ENCODE results near the gene ARHGAP27. TPM values are rescaled to one million over a fixed set of nuclear protein-coding genes. Genes with fewer than 3 reads are reported as not detected.

ARHGAP27 gene
- total and polyA plus RNA-seq, 2 of the 13 experiments (the other 11 are each of a cell fraction or from before 2014, with no cell fraction given): 15.5 to 18.9 TPM

DNA sequence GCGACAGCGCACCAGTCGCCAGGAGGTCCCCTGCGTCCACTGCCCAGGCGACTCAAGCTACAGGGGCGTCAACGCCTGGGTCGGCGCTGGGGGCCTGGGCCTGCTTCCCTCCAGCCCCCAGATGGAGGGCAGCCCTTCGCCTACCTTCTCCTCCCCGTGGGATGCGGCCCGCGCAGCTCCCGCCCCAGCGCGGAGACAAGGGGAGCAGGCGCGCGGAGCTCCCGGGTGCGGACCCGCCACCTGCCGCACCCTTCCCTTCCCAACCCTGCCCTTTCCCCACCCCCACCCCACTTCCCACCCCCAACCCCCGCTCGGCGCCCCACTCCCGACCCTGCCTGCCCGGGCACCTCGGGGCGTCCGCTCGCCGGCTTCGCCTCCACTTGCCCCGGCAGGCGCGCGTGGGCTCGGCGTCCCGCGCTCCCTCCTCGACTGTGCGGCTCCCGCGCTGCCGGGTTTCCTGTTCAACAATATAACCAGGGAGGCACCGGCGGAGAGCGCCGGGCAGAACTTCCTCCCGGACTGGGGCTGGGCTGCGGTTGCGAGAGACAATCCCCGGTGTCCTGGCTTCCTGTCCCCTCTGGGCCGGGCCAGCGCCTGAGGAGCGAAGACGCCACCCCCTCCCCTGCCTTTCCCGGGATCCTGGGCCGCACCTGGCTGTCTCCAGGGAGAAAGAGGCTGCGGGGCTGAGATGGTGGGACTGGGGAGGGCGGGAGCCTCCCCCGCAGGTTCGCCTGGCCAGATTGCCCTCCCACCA is at the start of gene ARHGAP27 (continued):
- TF ChIP-seq, protein P1, sequence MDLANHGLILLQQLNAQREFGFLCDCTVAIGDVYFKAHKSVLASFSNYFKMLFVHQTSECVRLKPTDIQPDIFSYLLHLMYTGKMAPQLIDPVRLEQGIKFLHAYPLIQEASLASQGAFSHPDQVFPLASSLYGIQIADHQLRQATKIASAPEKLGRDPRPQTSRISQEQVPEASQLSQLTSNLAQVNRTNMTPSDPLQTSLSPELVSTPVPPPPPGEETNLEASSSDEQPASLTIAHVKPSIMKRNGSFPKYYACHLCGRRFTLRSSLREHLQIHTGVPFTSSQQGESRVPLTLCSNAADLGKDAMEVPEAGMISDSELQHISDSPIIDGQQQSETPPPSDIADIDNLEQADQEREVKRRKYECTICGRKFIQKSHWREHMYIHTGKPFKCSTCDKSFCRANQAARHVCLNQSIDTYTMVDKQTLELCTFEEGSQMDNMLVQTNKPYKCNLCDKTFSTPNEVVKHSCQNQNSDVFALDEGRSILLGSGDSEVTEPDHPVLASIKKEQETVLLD (CRISPR knock-in tag; IDR thresholded peaks at IDR 0.05; ENCODE audit: low read depth): no peak
- TF ChIP-seq ZNF292 (CRISPR knock-in tag; IDR thresholded peaks at IDR 0.05; ENCODE audit: borderline replicate concordance, low read depth) (no peak), CEBPB (IDR thresholded peaks at IDR 0.05; ENCODE audit: borderline replicate concordance, low read depth, low read length) (no peak), YY1 (IDR thresholded peaks at IDR 0.05; ENCODE audit: insufficient read depth, insufficient replicate concordance, low read depth, low read length) (no peak), SALL1 (CRISPR knock-in tag; IDR thresholded peaks at IDR 0.05) (no peak), GATA4 (IDR thresholded peaks at IDR 0.05; ENCODE audit: borderline replicate concordance, low read depth) (no peak), RFXANK (CRISPR knock-in tag; IDR thresholded peaks at IDR 0.05) (no peak), ZBTB38 (CRISPR knock-in tag; IDR thresholded peaks at IDR 0.05) (no peak), PHF5A (CRISPR knock-in tag; IDR thresholded peaks at IDR 0.05; ENCODE audit: low read depth, unreplicated experiment) (no peak), MTF2 (CRISPR knock-in tag; IDR thresholded peaks at IDR 0.05; ENCODE audit: borderline replicate concordance) (0 out of 2 replicates have a peak, but pooled peaks have one; percentile 74), SCMH1 (CRISPR knock-in tag; IDR thresholded peaks at IDR 0.05; ENCODE audit: borderline replicate concordance) (no peak), MZF1 (CRISPR knock-in tag; IDR thresholded peaks at IDR 0.05; ENCODE audit: borderline replicate concordance) (no peak), ZNF891 (CRISPR knock-in tag; IDR thresholded peaks at IDR 0.05) (no peak), ZNF780A (CRISPR knock-in tag; IDR thresholded peaks at IDR 0.05) (no peak)
- TF ChIP-seq, protein P2, sequence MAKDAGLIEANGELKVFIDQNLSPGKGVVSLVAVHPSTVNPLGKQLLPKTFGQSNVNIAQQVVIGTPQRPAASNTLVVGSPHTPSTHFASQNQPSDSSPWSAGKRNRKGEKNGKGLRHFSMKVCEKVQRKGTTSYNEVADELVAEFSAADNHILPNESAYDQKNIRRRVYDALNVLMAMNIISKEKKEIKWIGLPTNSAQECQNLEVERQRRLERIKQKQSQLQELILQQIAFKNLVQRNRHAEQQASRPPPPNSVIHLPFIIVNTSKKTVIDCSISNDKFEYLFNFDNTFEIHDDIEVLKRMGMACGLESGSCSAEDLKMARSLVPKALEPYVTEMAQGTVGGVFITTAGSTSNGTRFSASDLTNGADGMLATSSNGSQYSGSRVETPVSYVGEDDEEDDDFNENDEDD (CRISPR knock-in tag; IDR thresholded peaks at IDR 0.05; ENCODE audit: borderline replicate concordance): peak; percentile 17; the same call in 1 of the 2 replicates
- TF ChIP-seq, protein P3, sequence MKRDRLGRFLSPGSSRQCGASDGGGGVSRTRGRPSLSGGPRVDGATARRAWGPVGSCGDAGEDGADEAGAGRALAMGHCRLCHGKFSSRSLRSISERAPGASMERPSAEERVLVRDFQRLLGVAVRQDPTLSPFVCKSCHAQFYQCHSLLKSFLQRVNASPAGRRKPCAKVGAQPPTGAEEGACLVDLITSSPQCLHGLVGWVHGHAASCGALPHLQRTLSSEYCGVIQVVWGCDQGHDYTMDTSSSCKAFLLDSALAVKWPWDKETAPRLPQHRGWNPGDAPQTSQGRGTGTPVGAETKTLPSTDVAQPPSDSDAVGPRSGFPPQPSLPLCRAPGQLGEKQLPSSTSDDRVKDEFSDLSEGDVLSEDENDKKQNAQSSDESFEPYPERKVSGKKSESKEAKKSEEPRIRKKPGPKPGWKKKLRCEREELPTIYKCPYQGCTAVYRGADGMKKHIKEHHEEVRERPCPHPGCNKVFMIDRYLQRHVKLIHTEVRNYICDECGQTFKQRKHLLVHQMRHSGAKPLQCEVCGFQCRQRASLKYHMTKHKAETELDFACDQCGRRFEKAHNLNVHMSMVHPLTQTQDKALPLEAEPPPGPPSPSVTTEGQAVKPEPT (CRISPR knock-in tag; IDR thresholded peaks at IDR 0.05; ENCODE audit: low read depth): no peak
- TF ChIP-seq, protein P4, sequence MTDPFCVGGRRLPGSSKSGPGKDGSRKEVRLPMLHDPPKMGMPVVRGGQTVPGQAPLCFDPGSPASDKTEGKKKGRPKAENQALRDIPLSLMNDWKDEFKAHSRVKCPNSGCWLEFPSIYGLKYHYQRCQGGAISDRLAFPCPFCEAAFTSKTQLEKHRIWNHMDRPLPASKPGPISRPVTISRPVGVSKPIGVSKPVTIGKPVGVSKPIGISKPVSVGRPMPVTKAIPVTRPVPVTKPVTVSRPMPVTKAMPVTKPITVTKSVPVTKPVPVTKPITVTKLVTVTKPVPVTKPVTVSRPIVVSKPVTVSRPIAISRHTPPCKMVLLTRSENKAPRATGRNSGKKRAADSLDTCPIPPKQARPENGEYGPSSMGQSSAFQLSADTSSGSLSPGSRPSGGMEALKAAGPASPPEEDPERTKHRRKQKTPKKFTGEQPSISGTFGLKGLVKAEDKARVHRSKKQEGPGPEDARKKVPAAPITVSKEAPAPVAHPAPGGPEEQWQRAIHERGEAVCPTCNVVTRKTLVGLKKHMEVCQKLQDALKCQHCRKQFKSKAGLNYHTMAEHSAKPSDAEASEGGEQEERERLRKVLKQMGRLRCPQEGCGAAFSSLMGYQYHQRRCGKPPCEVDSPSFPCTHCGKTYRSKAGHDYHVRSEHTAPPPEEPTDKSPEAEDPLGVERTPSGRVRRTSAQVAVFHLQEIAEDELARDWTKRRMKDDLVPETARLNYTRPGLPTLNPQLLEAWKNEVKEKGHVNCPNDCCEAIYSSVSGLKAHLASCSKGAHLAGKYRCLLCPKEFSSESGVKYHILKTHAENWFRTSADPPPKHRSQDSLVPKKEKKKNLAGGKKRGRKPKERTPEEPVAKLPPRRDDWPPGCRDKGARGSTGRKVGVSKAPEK (CRISPR knock-in tag; IDR thresholded peaks at IDR 0.05; ENCODE audit: borderline replicate concordance): no peak
- TF ChIP-seq, protein P5, sequence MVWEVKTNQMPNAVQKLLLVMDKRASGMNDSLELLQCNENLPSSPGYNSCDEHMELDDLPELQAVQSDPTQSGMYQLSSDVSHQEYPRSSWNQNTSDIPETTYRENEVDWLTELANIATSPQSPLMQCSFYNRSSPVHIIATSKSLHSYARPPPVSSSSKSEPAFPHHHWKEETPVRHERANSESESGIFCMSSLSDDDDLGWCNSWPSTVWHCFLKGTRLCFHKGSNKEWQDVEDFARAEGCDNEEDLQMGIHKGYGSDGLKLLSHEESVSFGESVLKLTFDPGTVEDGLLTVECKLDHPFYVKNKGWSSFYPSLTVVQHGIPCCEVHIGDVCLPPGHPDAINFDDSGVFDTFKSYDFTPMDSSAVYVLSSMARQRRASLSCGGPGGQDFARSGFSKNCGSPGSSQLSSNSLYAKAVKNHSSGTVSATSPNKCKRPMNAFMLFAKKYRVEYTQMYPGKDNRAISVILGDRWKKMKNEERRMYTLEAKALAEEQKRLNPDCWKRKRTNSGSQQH (CRISPR knock-in tag; IDR thresholded peaks at IDR 0.05; ENCODE audit: low read depth): no peak

Measured in HepG2 (cell line).